ENCODE data around the gene THAP7.

DNA sequence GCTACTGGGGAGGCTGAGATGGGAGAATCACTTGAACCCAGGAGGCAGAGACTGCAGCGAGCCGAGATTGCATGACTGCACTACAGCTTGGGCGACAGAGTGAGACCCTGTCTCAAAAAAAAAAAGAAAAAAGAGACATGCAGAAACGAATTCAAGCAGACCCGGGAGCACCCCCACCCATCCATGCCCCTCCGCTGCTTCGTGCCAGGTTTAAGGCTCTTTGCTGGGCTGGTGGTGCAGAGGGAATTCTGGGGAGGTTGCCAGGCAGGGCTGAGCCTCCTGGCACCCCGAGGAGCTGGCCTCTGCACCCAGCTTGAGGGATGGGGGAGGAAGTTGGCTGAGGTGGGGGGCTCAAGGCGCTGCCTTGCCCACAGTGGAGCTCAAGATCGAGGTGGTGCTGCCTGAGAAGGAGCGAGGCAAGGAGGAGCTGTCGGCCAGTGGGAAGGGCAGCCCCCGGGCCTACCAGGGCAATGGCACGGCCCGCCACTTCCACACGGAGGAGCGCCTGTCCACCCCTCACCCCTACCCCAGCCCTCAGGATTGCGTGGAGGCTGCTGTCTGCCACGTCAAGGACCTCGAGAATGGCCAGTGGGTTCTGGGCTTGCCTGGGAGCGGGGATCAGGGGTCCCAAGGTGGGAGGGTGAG, 28.9 kb downstream of the THAP7 start:
- TF ChIP-seq CTCF (IDR thresholded peaks at IDR 0.05; ENCODE audit: insufficient read depth, low read depth, low read length) (no peak), EZH2 (IDR thresholded peaks at IDR 0.05; ENCODE audit: insufficient read depth, low read length) (no peak)
